ENCODE data around the gene MRPL38. TPM values are rescaled to one million over a fixed set of nuclear protein-coding genes. Genes with fewer than 3 reads are reported as not detected.

The MRPL38 gene
- total RNA-seq, 2 experiments from 2014 or later: 117 to 126 TPM

DNA sequence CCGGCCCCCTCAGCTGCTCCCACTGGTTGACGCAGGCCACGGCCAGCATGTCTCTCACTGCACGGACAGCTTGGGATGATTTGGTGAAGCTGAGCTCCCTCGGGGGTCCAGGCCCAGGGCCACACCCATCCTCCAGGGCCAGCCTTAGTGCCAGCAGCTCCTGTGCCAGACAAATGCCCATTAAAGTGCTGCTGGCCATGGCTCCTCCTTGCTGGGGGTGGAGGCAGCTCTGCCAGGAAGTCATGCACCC lies 28.8 kb downstream of the MRPL38 start:
- intact Hi-C loops (cut with micrococcal nuclease): no loop called here
- CTCF ChIA-PET: interaction anchor here (0.9 to 9.5 kb wide), 13 partner anchors 10 to 130 kb away, joined by 3 to 107 read pairs (median 5); partner anchors contain the start of genes GALK1, TRIM65 and WBP2
- H3K27me3 Mint-ChIP-seq: no peaks in the 10 kb centered on the region
- ATAC-seq (no peak), DNase-seq (no peak)
- peak overlapping the region; percentile 88 for H3K27ac Mint-ChIP-seq
- peak overlapping the region; percentile 80 for H3K4me3 Mint-ChIP-seq
- POLR2A ChIA-PET: interaction anchor here (0.6 to 6.5 kb wide), 12 partner anchors 11 to 393 kb away, joined by 3 to 100 read pairs (median 6); partner anchors contain the start of genes MRPL38, TRIM65 and WBP2
- peaks cover 26% of the 10 kb centered on the region for H3K4me1 Mint-ChIP-seq (ENCODE audit: low read depth)
- H3K36me3 Mint-ChIP-seq (ENCODE audit: low read depth): peaks cover 3% of the 10 kb centered on the region
- TF ChIP-seq, protein P1, sequence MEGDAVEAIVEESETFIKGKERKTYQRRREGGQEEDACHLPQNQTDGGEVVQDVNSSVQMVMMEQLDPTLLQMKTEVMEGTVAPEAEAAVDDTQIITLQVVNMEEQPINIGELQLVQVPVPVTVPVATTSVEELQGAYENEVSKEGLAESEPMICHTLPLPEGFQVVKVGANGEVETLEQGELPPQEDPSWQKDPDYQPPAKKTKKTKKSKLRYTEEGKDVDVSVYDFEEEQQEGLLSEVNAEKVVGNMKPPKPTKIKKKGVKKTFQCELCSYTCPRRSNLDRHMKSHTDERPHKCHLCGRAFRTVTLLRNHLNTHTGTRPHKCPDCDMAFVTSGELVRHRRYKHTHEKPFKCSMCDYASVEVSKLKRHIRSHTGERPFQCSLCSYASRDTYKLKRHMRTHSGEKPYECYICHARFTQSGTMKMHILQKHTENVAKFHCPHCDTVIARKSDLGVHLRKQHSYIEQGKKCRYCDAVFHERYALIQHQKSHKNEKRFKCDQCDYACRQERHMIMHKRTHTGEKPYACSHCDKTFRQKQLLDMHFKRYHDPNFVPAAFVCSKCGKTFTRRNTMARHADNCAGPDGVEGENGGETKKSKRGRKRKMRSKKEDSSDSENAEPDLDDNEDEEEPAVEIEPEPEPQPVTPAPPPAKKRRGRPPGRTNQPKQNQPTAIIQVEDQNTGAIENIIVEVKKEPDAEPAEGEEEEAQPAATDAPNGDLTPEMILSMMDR (IDR thresholded peaks at IDR 0.05): no peak
- H3K9me3 Mint-ChIP-seq: no peaks in the 10 kb centered on the region

GRCh38 chr17:75875182-75875939 lies 29.3 kb downstream of the MRPL38 start:
- DNase-seq (no peak), ATAC-seq (no peak)
- peak overlapping the region; percentile 88 for H3K27ac Mint-ChIP-seq
- ChIA-PET POLR2A (interaction anchor here (0.6 to 6.5 kb wide), 12 partner anchors 11 to 394 kb away, joined by 3 to 100 read pairs (median 6); partner anchors contain the start of genes MRPL38, TRIM65 and WBP2), CTCF (interaction anchor here (0.9 to 9.5 kb wide), 14 partner anchors 8 to 130 kb away, joined by 3 to 107 read pairs (median 5); partner anchors contain the start of genes GALK1, TRIM65 and WBP2)
- no peaks in the 10 kb centered on the region for H3K27me3 Mint-ChIP-seq
- H3K36me3 Mint-ChIP-seq (ENCODE audit: low read depth): peaks cover 3% of the 10 kb centered on the region
- TF ChIP-seq, protein P1 (IDR thresholded peaks at IDR 0.05): no peak
- H3K4me3 Mint-ChIP-seq: peak overlapping the region; percentile 80
- no peaks in the 10 kb centered on the region for H3K9me3 Mint-ChIP-seq
- intact Hi-C loops (cut with micrococcal nuclease): no loop called here
- H3K4me1 Mint-ChIP-seq (ENCODE audit: low read depth): peaks cover 26% of the 10 kb centered on the region

GRCh38 chr17:75874323-75875181 lies 30.1 kb downstream of the MRPL38 start:
- POLR2A ChIA-PET: interaction anchor here (0.9 to 6.5 kb wide), 6 partner anchors 10 to 52 kb away, joined by 3 to 100 read pairs (median 12); partner anchors contain the start of genes TRIM65 and WBP2

DNA sequence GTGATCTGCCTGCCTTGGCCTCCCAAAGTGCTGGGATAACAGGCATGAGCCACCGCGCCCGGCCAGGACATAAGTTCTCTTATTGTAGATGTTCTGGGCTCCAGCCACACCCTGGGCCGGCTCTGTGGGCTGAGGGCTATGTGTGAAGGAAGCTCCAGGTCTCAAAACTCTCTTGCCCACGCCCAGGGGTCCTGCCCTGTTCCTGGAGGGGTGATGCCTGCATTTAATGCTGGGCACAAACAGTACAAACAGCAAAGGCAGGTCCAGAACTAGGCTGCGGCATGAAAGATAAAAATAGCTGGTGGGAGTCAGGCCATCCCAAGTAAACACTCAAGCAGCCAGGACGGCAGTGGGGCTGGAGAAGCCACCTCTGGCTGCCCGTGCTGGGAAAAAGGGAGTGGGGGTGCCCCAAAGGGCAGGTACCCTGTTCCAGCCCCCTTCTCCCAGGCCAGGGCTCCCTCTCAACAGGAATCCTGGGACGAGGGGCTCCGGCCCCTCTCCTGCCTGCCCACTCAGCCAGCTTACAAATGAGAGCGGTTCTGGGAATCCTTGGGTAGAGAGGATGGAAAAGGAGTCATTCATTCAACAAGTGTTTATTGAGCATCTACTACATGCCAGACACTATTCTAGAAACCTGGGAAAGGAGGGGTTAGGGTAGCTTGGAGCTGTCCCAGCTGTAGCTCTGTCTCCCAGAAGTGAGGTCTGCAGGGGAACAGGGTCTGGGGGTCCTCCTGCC lies 30.9 kb downstream of the MRPL38 start:
- Mint-ChIP-seq H3K27ac (no peak overlapping the region), H3K36me3 (ENCODE audit: low read depth) (peaks cover 3% of the 10 kb centered on the region), H3K4me1 (ENCODE audit: low read depth) (peaks cover 26% of the 10 kb centered on the region), H3K4me3 (no peak overlapping the region), H3K9me3 (no peaks in the 10 kb centered on the region), H3K27me3 (no peaks in the 10 kb centered on the region)
- CTCF ChIA-PET: interaction anchor here (1.0 to 9.5 kb wide), 4 partner anchors 9 to 22 kb away, joined by 3 to 107 read pairs (median 9); partner anchors contain the start of gene WBP2
- TF ChIP-seq, protein P1 (IDR thresholded peaks at IDR 0.05): no peak
- intact Hi-C loops (cut with micrococcal nuclease): no loop called here
- DNase-seq (no peak), ATAC-seq (no peak)
- POLR2A ChIA-PET: interaction anchor here (0.9 to 6.5 kb wide), 6 partner anchors 9 to 51 kb away, joined by 3 to 72 read pairs (median 6); partner anchors contain the start of genes MRPL38 and WBP2

More at GRCh38 chr17:75874323-75875181, 30.1 kb downstream of the MRPL38 start:
- Mint-ChIP-seq H3K36me3 (ENCODE audit: low read depth) (peaks cover 3% of the 10 kb centered on the region), H3K4me1 (ENCODE audit: low read depth) (peaks cover 26% of the 10 kb centered on the region), H3K27ac (no peak overlapping the region), H3K9me3 (no peaks in the 10 kb centered on the region), H3K4me3 (no peak overlapping the region), H3K27me3 (no peaks in the 10 kb centered on the region)
- DNase-seq: no peak
- TF ChIP-seq, protein P1 (IDR thresholded peaks at IDR 0.05): no peak
- CTCF ChIA-PET: interaction anchor here (1.1 to 9.5 kb wide), 6 partner anchors 9 to 20 kb away, joined by 3 to 107 read pairs (median 30); partner anchors contain the start of genes TRIM65 and WBP2
- ATAC-seq: no peak
- intact Hi-C loops (cut with micrococcal nuclease): no loop called here

All from activated CD8-positive, alpha-beta T cell treated with anti-CD3 and anti-CD28 coated beads for 36 hours (primary cell).